Hepatocyte (in vitro differentiated cells): ENCODE data around the gene GRID1. TPM values are rescaled to one million over a fixed set of nuclear protein-coding genes. Genes with fewer than 3 reads are reported as not detected.

ENCODE experiments used
- DNase-seq: peaks from one replicate; pipeline ENCODE4 v3.0.0-alpha.2; 2016; ENCODE audit warnings: low spot score
- H2AFZ ChIP-seq: fragments of 200-600 bp; sonication (generic); 2 replicates; pipeline ENCODE4 v1.6.0; 2016; ENCODE audit warnings: antibody characterized with exemption, mild to moderate bottlenecking
- H3K27ac ChIP-seq: fragments of 200-600 bp; sonication (generic); 2 replicates; pipeline ENCODE4 v1.5.1; 2016; ENCODE audit warnings: mild to moderate bottlenecking
- H3K27me3 ChIP-seq: fragments of 200-600 bp; sonication (generic); 2 replicates; pipeline ENCODE4 v1.6.1; 2016
- H3K36me3 ChIP-seq: fragments of 200-600 bp; sonication (generic); replicated peaks from 2 replicates; pipeline ENCODE4 v1.5.1; 2016; ENCODE audit warnings: low read depth; ENCODE audit not compliant: insufficient read depth
- H3K4me1 ChIP-seq: fragments of 200-600 bp; sonication (generic); 2 replicates; pipeline ENCODE4 v1.5.1; 2016; ENCODE audit warnings: mild to moderate bottlenecking, moderate library complexity; ENCODE audit not compliant: insufficient read depth
- H3K4me2 ChIP-seq: fragments of 200-600 bp; sonication (generic); 2 replicates; pipeline ENCODE4 v1.6.0; 2016
- H3K4me3 ChIP-seq: fragments of 200-600 bp; sonication (generic); 2 replicates; pipeline ENCODE4 v1.5.1; 2016; ENCODE audit warnings: mild to moderate bottlenecking
- H3K79me2 ChIP-seq: fragments of 200-600 bp; sonication (generic); 2 replicates; pipeline ENCODE4 v1.6.0; 2017; ENCODE audit warnings: mild to moderate bottlenecking
- H3K9me2 ChIP-seq: fragments of 200-600 bp; sonication (generic); replicated peaks from 2 replicates; pipeline ENCODE4 v1.6.0; 2017; ENCODE audit warnings: mild to moderate bottlenecking; ENCODE audit not compliant: insufficient read depth
- H3K9me3 ChIP-seq: fragments of 200-600 bp; sonication (generic); 2 replicates; pipeline ENCODE4 v1.5.1; 2016; ENCODE audit warnings: low read depth, mild to moderate bottlenecking
- H4K20me1 ChIP-seq: fragments of 200-600 bp; sonication (generic); 2 replicates; pipeline ENCODE4 v1.6.0; 2016; ENCODE audit warnings: mild to moderate bottlenecking; ENCODE audit not compliant: insufficient read depth, poor library complexity, severe bottlenecking
- CTCF ChIP-seq: fragments of 200-600 bp; sonication (generic); IDR thresholded peaks from 2 replicates; pipeline ENCODE4 v1.5.1; 2016; ENCODE audit warnings: antibody characterized with exemption, mild to moderate bottlenecking; ENCODE audit not compliant: poor library complexity
- EZH2 ChIP-seq: fragments of 200-600 bp; sonication (generic); IDR thresholded peaks from 2 replicates; pipeline ENCODE4 v1.6.1; 2016; ENCODE audit warnings: antibody characterized with exemption, mild to moderate bottlenecking, borderline replicate concordance
- EZH2phosphoT487 ChIP-seq: fragments of 200-600 bp; sonication (generic); IDR thresholded peaks from one replicate; pipeline ENCODE4 v1.6.1; 2018; ENCODE audit warnings: antibody characterized with exemption, mild to moderate bottlenecking, low read depth, moderate library complexity; ENCODE audit not compliant: unreplicated experiment, severe bottlenecking
- WGBS: methylation state at CpG from one replicate; pipeline ENCODE4 v1.1.6; 2016; ENCODE audit warnings: low lambda C conversion rate; ENCODE audit errors: missing lambda C conversion rate; 5-methylcytosine and 5-hydroxymethylcytosine counted together
- polyA plus RNA-seq: library from polyadenylated mRNA; unstranded; fragments of >200 nt; fragmentation: Nextera tagmentation; extraction: Ambion mirVana; gene quantifications from 2 replicates; pipeline ENCODE4 v1.2.1, GENCODE V29; 2016
- total RNA-seq: library from RNA; depleted of rRNA; stranded (reverse); fragments of >200 nt; gene quantifications from 2 replicates; pipeline ENCODE4 v1.2.3, GENCODE V29; 2014

The GRID1 gene
- total and polyA plus RNA-seq, 2 experiments from 2014 or later, result 0.07 to 0.37 TPM

- Histone ChIP-seq H3K79me2 (no peaks in the 10 kb centered on the region), H3K27ac (peak overlapping the region; percentile 18), H2AFZ (no peak overlapping the region), H3K4me1 (peaks cover 5% of the 10 kb centered on the region), H3K27me3 (no peaks in the 10 kb centered on the region), H3K4me3 (no peak overlapping the region), H4K20me1 (no peaks in the 10 kb centered on the region), H3K4me2 (no peak overlapping the region), H3K36me3 (no peaks in the 10 kb centered on the region), H3K9me2 (no peaks in the 10 kb centered on the region), H3K9me3 (no peaks in the 10 kb centered on the region)
- peak; percentile 25 for DNase-seq
- WGBS, result 100% methylated on average over 1 of the region's 1 CpG
- TF ChIP-seq EZH2, result no peak
These were observed 715.7 kb downstream of the GRID1 start for GRCh38 chr10:85650791-85651496.

- Histone ChIP-seq H3K4me1 (peaks cover 5% of the 10 kb centered on the region), H3K27ac (no peak overlapping the region), H4K20me1 (no peaks in the 10 kb centered on the region), H3K27me3 (no peaks in the 10 kb centered on the region), H3K36me3 (no peaks in the 10 kb centered on the region), H3K4me2 (no peak overlapping the region), H3K79me2 (no peaks in the 10 kb centered on the region), H3K9me3 (no peaks in the 10 kb centered on the region), H3K9me2 (no peaks in the 10 kb centered on the region), H3K4me3 (no peak overlapping the region), H2AFZ (no peak overlapping the region)
- 58% methylated on average over 4 of the region's 4 CpGs for WGBS
- no peak for DNase-seq
- no peak for TF ChIP-seq EZH2
- no peak for TF ChIP-seq CTCF
- TF ChIP-seq EZH2phosphoT487, result no peak
These were observed 717.1 kb downstream of the GRID1 start for GRCh38 chr10:85649461-85649860.

GRCh38 chr10:85648279-85648754 lies 718.3 kb downstream of the GRID1 start:
- Histone ChIP-seq H2AFZ (no peak overlapping the region), H3K9me3 (no peaks in the 10 kb centered on the region), H3K4me3 (no peak overlapping the region), H3K79me2 (no peaks in the 10 kb centered on the region), H3K36me3 (no peaks in the 10 kb centered on the region), H3K27me3 (no peaks in the 10 kb centered on the region), H3K4me2 (no peak overlapping the region), H3K9me2 (no peaks in the 10 kb centered on the region), H4K20me1 (no peaks in the 10 kb centered on the region), H3K4me1 (peaks cover 8% of the 10 kb centered on the region), H3K27ac (no peak overlapping the region)
- no peak for TF ChIP-seq CTCF
- TF ChIP-seq EZH2phosphoT487, result no peak
- no peak for TF ChIP-seq EZH2
- DNase-seq, result peak; percentile 33
- WGBS, result 91% methylated on average over 6 of the region's 6 CpGs

GRCh38 chr10:85647741-85648140 lies 718.9 kb downstream of the GRID1 start:
- H3K4me2 ChIP-seq, result no peak overlapping the region
- no peaks in the 10 kb centered on the region for H3K36me3 ChIP-seq
- DNase-seq, result no peak
- no peaks in the 10 kb centered on the region for H3K9me2 ChIP-seq
- H2AFZ ChIP-seq, result no peak overlapping the region
- no peaks in the 10 kb centered on the region for H3K9me3 ChIP-seq
- WGBS, result 92% methylated on average over 5 of the region's 5 CpGs
- TF ChIP-seq CTCF (no peak), EZH2 (no peak), EZH2phosphoT487 (no peak)
- H3K79me2 ChIP-seq, result no peaks in the 10 kb centered on the region
- H3K4me1 ChIP-seq, result peaks cover 14% of the 10 kb centered on the region
- H3K4me3 ChIP-seq, result no peak overlapping the region
- H3K27ac ChIP-seq, result no peak overlapping the region
- H3K27me3 ChIP-seq, result no peaks in the 10 kb centered on the region
- H4K20me1 ChIP-seq, result no peaks in the 10 kb centered on the region
